Brain microvascular endothelial cell (primary cell): ENCODE results near the gene GNG8.

ENCODE experiments used
- DNase-seq: peaks from one replicate; pipeline ENCODE4 v3.0.0-alpha.2; 2020
- H3K27ac ChIP-seq: fragments of 250-450 bp; sonication (Bioruptor Pico); 2 replicates; pipeline ENCODE4 v1.5.1; 2020; ENCODE audit warnings: mild to moderate bottlenecking, moderate library complexity
- H3K27me3 ChIP-seq: fragments of 250-450 bp; sonication (Bioruptor Pico); replicated peaks from 2 replicates; pipeline ENCODE4 v1.5.1; 2020; ENCODE audit warnings: mild to moderate bottlenecking
- H3K36me3 ChIP-seq: fragments of 250-450 bp; sonication (Bioruptor Pico); replicated peaks from 2 replicates; pipeline ENCODE4 v1.5.1; 2020; ENCODE audit warnings: mild to moderate bottlenecking
- H3K4me3 ChIP-seq: 2 replicates; pipeline ENCODE4 v1.5.1; 2011; ENCODE audit warnings: low read depth, mild to moderate bottlenecking, control low read depth, low read length, moderate library complexity
- CTCF ChIP-seq: IDR thresholded peaks from 2 replicates; pipeline ENCODE4 v1.5.1; 2011; ENCODE audit warnings: low read depth, mild to moderate bottlenecking, moderate library complexity, low read length, control low read depth, inconsistent platforms; ENCODE audit errors: missing control alignments
- in situ Hi-C: cut with HindIII; loops from 2 replicates; pipeline ENCODE4 v1.10.0; 2017; ENCODE audit warnings: low sequenced_read_pairs, low pct_ligation_motif_present

GNG8 gene

DNA sequence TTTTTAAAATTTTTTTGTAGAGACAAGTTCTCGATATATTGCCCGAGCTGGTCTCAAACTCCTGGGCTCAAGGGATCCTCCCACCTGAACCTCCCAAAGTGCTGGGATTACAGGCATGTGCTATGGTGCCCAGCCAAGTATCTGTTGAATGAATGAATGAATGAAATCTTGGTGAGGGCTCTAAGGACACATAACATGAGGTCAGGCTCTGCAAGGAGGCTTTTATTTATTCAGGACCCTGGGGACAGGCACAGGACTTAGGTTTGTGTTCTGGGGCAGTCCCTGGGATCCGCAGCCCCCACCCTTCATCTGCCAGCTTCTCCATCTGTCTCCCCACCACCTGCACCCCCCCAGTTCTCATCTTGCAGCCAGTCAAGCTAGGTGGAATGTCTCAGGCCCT is 15.7 kb downstream of the GNG8 start:
- no peak for DNase-seq
- no peaks in the 10 kb centered on the region for H3K27me3 ChIP-seq
- no peaks in the 10 kb centered on the region for H3K36me3 ChIP-seq
- no peak for TF ChIP-seq CTCF
- no peak overlapping the region for H3K4me3 ChIP-seq
- no peak overlapping the region for H3K27ac ChIP-seq
- in situ Hi-C loops, result no loop called here

DNA sequence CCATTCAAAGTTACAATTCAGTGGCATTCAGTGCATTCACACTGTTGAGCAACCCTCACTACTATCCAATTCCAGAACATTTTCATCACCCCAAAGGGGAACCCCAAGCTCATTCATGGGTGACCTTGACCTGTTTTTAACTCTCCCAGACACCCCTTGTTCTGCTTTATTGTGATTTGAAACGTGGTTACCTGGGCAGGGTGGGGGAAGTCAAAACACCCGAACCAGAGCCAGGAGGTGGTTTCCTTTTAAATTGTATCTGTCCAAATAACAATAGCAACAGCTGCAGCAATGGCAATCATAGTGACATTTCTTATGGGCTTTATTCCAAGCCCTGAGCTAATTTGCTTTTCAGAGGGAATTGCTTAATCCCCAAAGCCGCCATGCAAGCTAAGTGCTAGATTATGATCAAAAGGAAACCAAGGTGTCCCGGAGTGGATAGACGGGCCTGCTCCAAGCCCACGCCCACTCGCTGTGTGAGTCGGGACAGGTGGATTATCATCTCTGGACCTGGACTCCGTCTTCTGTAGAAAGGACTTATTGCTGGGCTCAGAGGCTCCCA is 17.3 kb downstream of the GNG8 start:
- in situ Hi-C loops, result no loop called here
- DNase-seq, result no peak
- H3K27ac ChIP-seq, result no peak overlapping the region
- no peak for TF ChIP-seq CTCF
- H3K36me3 ChIP-seq, result no peaks in the 10 kb centered on the region
- no peak overlapping the region for H3K4me3 ChIP-seq
- H3K27me3 ChIP-seq, result no peaks in the 10 kb centered on the region

GRCh38 chr19:46617601-46618000 is 18.4 kb downstream of the GNG8 start:
- no peaks in the 10 kb centered on the region for H3K36me3 ChIP-seq
- in situ Hi-C loops, result no loop called here
- DNase-seq, result no peak
- no peak overlapping the region for H3K4me3 ChIP-seq
- no peak for TF ChIP-seq CTCF
- no peaks in the 10 kb centered on the region for H3K27me3 ChIP-seq
- no peak overlapping the region for H3K27ac ChIP-seq

- Histone ChIP-seq H3K27me3 (no peaks in the 10 kb centered on the region), H3K4me3 (no peak overlapping the region), H3K36me3 (no peaks in the 10 kb centered on the region), H3K27ac (no peak overlapping the region)
- peak; percentile 74 for TF ChIP-seq CTCF
- in situ Hi-C loops, result no loop called here
- no peak for DNase-seq
Measured at GRCh38 chr19:46616631-46617322, 19.2 kb downstream of the GNG8 start.

DNA sequence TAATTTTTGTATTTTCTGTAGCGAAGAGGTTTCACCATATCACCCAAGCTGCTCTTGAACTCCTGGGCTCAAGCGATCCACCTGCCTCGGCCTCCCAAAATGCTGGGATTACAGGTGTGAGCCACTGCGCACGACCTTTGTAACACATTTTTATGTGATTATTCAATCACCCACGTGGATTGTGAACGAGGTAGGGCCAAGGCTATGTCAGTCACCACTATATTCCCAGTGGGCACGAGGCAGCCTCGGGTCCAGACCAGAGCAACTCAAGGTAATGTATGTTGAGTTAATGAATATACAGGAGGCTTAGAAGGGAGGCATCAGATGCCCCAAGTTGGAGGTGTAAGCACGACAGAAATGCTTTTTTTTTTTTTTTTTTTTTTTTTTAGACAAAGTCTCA is 20.0 kb downstream of the GNG8 start:
- TF ChIP-seq CTCF, result no peak

DNA sequence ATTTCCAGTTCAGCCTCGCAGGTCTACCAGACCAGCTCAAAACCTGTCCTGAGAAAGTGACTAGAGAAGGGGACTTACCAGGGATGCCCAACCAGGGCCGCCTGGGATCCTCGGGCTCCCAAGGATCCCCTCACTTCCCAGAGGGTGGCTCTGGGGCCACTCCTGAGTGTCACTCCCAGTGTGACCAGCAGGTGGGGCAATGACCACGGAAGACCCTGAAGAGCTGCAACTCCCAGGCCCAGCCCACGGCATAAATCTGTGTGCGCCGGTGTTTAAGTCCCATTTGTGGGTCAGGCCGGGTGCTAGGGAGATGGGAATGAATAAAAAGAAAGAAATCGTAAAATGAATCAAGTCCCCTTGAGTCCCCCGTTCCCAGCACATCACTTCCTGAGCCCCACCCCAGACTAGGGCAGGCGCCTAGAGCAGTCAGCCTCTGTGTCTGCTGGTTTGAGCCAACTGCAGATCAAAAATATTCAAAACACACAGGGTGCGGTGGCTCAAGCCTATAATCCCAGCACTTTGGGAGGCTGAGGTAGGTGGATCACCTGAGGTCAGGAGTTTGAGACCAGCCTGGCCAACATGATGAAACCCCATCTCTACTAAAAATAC is 21.8 kb downstream of the GNG8 start:
- Histone ChIP-seq H3K4me3 (no peak overlapping the region), H3K27ac (no peak overlapping the region), H3K36me3 (peaks cover 10% of the 10 kb centered on the region), H3K27me3 (no peaks in the 10 kb centered on the region)
- in situ Hi-C loops, result no loop called here
- DNase-seq, result peak; percentile 66
- TF ChIP-seq CTCF, result peak; percentile 94

More for the DNA sequence above, 20.0 kb downstream of the GNG8 start:
- Histone ChIP-seq H3K4me3 (no peak overlapping the region), H3K27ac (no peak overlapping the region), H3K36me3 (no peaks in the 10 kb centered on the region), H3K27me3 (no peaks in the 10 kb centered on the region)
- no peak for DNase-seq
- in situ Hi-C loops, result no loop called here
